Activated naive CD8-positive, alpha-beta T cell treated with anti-CD3 and anti-CD28 coated beads, Interleukin-2, amount 50 U/mL, for 24 hours (primary cell): ENCODE data around the gene ICE1.
"Not testable (repeated sequence)": the region's sequence is repeated elsewhere in the genome, so short reads cannot be mapped to it uniquely, and the experiment has no call there.

ENCODE experiments used
- ATAC-seq: fragments of 150-1000 bp; cut with Tn5 transposase; one replicate; pipeline ENCODE4 v1.10.0; 2021
- DNase-seq: peaks from one replicate; pipeline ENCODE4 v3.0.0; 2021
- H3K27ac Mint-ChIP-seq: one replicate; pipeline ENCODE4 v1.8.0; 2021; ENCODE audit warnings: mild to moderate bottlenecking, mixed read lengths
- H3K27me3 Mint-ChIP-seq: one replicate; pipeline ENCODE4 v1.8.0; 2021; ENCODE audit warnings: mixed read lengths
- H3K36me3 Mint-ChIP-seq: one replicate; pipeline ENCODE4 v1.8.0; 2021; ENCODE audit warnings: low read depth, mixed read lengths
- H3K4me1 Mint-ChIP-seq: one replicate; pipeline ENCODE4 v1.8.0; 2021; ENCODE audit warnings: mixed read lengths
- H3K4me3 Mint-ChIP-seq: one replicate; pipeline ENCODE4 v1.8.0; 2021; ENCODE audit warnings: mild to moderate bottlenecking, moderate library complexity, mixed read lengths
- H3K9me3 Mint-ChIP-seq: one replicate; pipeline ENCODE4 v1.8.0; 2021; ENCODE audit warnings: mixed read lengths

ICE1 gene

GRCh38 chr5:5451863-5452262, 29.4 kb downstream of the ICE1 start:
- no peak for ATAC-seq
- no peak overlapping the region for H3K4me3 Mint-ChIP-seq
- H3K27me3 Mint-ChIP-seq = no peaks in the 10 kb centered on the region
- H3K27ac Mint-ChIP-seq = no peak overlapping the region
- H3K9me3 Mint-ChIP-seq = no peaks in the 10 kb centered on the region
- no peak for DNase-seq
- peaks cover 48% of the 10 kb centered on the region for H3K36me3 Mint-ChIP-seq
- no peaks in the 10 kb centered on the region for H3K4me1 Mint-ChIP-seq

GRCh38 chr5:5453131-5453530, 30.7 kb downstream of the ICE1 start:
- no peak for DNase-seq
- Mint-ChIP-seq H3K9me3 (no peaks in the 10 kb centered on the region), H3K27me3 (no peaks in the 10 kb centered on the region), H3K36me3 (peaks cover 52% of the 10 kb centered on the region), H3K4me3 (no peak overlapping the region), H3K4me1 (no peaks in the 10 kb centered on the region), H3K27ac (no peak overlapping the region)
- ATAC-seq = no peak

DNA sequence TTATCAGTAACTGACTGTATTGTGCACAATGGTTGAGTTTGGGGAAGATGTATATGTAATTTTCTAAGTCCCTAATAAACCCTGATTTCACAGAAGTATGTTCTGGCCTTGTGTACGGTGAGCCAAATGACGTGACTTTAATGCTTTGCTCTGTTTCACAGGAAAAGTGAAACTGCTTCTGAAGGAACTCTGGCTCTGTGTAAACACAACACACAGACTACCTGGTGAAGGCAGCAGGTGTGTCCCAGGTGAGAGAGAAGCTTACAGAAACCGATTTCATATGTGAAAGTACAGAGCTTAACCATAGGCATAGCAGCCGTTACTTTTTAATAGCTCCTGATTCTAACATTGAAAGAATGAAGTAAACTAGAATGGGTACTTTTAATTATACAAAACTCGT, 31.9 kb downstream of the ICE1 start:
- ATAC-seq (no peak), DNase-seq (no peak)
- peaks cover 55% of the 10 kb centered on the region for H3K36me3 Mint-ChIP-seq
- H3K27ac Mint-ChIP-seq = no peak overlapping the region
- no peaks in the 10 kb centered on the region for H3K9me3 Mint-ChIP-seq
- no peaks in the 10 kb centered on the region for H3K4me1 Mint-ChIP-seq
- H3K4me3 Mint-ChIP-seq = no peak overlapping the region
- H3K27me3 Mint-ChIP-seq = no peaks in the 10 kb centered on the region

- Mint-ChIP-seq H3K9me3 (no peaks in the 10 kb centered on the region), H3K4me3 (no peak overlapping the region), H3K4me1 (no peaks in the 10 kb centered on the region), H3K27ac (no peak overlapping the region), H3K36me3 (peaks cover 61% of the 10 kb centered on the region), H3K27me3 (no peaks in the 10 kb centered on the region)
- ATAC-seq (no peak), DNase-seq (no peak)
Observed at GRCh38 chr5:5456858-5457257, 34.4 kb downstream of the ICE1 start.

DNA sequence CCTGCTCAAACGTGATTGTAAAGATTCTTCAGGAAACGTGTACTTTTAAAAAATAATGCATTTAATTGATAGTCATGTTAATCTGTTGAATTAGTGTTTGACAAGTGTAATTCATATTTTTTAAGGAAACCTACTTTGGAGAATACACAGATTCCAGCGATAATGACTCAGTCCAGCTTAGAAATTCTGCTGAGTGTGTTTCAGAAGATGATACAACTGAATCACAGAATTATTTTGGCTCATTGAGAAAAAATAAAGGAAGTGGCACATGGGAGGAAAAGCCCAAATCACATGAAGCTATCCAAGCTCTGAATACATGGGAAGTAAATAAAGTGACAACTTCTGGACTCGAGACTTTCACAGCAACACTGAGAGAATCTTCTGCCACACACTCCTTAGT, 37.8 kb downstream of the ICE1 start:
- no peaks in the 10 kb centered on the region for H3K27me3 Mint-ChIP-seq
- no peak for DNase-seq
- no peak overlapping the region for H3K27ac Mint-ChIP-seq
- no peak for ATAC-seq
- H3K4me1 Mint-ChIP-seq = no peaks in the 10 kb centered on the region
- H3K9me3 Mint-ChIP-seq = no peaks in the 10 kb centered on the region
- peaks cover 81% of the 10 kb centered on the region for H3K36me3 Mint-ChIP-seq
- H3K4me3 Mint-ChIP-seq = no peak overlapping the region

GRCh38 chr5:5461012-5461411, 38.5 kb downstream of the ICE1 start:
- Mint-ChIP-seq H3K4me1 (no peaks in the 10 kb centered on the region), H3K27me3 (no peaks in the 10 kb centered on the region), H3K27ac (no peak overlapping the region), H3K36me3 (peaks cover 76% of the 10 kb centered on the region), H3K9me3 (no peaks in the 10 kb centered on the region), H3K4me3 (no peak overlapping the region)
- ATAC-seq = no peak
- no peak for DNase-seq

GRCh38 chr5:5464036-5464715, 41.7 kb downstream of the ICE1 start:
- Mint-ChIP-seq H3K9me3 (no peaks in the 10 kb centered on the region), H3K4me3 (no peak overlapping the region), H3K27ac (no peak overlapping the region), H3K27me3 (no peaks in the 10 kb centered on the region), H3K36me3 (peaks cover 67% of the 10 kb centered on the region), H3K4me1 (no peaks in the 10 kb centered on the region)
- no peak for ATAC-seq
- no peak for DNase-seq

DNA sequence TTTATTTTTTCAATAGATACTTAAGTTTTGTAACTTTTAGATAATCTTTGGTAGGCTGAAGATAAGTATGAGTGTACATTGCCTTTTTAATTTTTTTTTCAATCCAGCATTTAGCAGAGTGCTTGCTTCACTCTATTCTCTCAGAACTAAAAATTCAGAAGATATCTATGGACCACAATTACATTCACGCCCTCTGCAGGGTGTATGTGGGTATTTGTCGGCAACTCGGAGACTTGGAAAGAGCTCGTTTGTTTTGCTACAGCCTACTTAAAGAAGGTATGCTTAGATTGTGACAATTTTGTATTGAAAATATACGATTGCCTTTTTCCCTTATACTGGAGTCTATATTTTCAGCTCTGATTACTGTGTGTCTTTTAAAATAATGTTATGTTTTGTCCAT, 43.8 kb downstream of the ICE1 start:
- Mint-ChIP-seq H3K9me3 (no peaks in the 10 kb centered on the region), H3K36me3 (peaks cover 49% of the 10 kb centered on the region), H3K27ac (no peak overlapping the region), H3K4me3 (no peak overlapping the region), H3K4me1 (no peaks in the 10 kb centered on the region), H3K27me3 (no peaks in the 10 kb centered on the region)
- DNase-seq (no peak), ATAC-seq (no peak)

DNA sequence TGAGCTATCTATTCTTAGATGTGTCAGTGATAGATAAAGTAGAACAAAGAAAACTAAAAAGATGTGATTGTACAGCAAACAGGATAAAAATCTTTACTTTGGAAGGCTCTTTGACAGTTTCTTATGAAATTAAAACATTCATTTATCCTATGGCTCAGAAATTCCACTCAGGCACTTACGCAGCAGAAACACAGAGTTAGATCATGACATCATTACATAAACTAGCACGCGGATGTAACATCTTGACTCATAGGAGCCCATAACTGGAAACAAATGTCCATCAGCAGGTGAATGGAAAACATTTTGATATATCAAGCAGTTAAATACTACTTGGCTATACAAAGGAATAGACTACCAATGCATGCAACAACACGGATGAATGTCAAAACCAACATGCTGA, 45.3 kb downstream of the ICE1 start:
- H3K27me3 Mint-ChIP-seq = no peaks in the 10 kb centered on the region
- H3K4me1 Mint-ChIP-seq = no peaks in the 10 kb centered on the region
- peaks cover 34% of the 10 kb centered on the region for H3K36me3 Mint-ChIP-seq

GRCh38 chr5:5470933-5471332, 48.5 kb downstream of the ICE1 start:
- Mint-ChIP-seq H3K4me3 (no peak overlapping the region), H3K36me3 (peaks cover 38% of the 10 kb centered on the region), H3K27ac (no peak overlapping the region), H3K9me3 (no peaks in the 10 kb centered on the region), H3K4me1 (no peaks in the 10 kb centered on the region), H3K27me3 (no peaks in the 10 kb centered on the region)
- DNase-seq (no peak), ATAC-seq (no peak)

More for the DNA sequence above, 45.3 kb downstream of the ICE1 start:
- Mint-ChIP-seq H3K4me3 (no peak overlapping the region), H3K9me3 (no peaks in the 10 kb centered on the region), H3K27ac (no peak overlapping the region)
- DNase-seq (no peak), ATAC-seq (no peak)

- no peaks in the 10 kb centered on the region for H3K4me1 Mint-ChIP-seq
- no peak for DNase-seq
- H3K4me3 Mint-ChIP-seq = no peak overlapping the region
- H3K9me3 Mint-ChIP-seq = peaks cover 5% of the 10 kb centered on the region
- no peaks in the 10 kb centered on the region for H3K27me3 Mint-ChIP-seq
- ATAC-seq = no peak
- H3K36me3 Mint-ChIP-seq = peaks cover 44% of the 10 kb centered on the region
- H3K27ac Mint-ChIP-seq = no peak overlapping the region
Observed at GRCh38 chr5:5473226-5473625, 50.7 kb downstream of the ICE1 start.

DNA sequence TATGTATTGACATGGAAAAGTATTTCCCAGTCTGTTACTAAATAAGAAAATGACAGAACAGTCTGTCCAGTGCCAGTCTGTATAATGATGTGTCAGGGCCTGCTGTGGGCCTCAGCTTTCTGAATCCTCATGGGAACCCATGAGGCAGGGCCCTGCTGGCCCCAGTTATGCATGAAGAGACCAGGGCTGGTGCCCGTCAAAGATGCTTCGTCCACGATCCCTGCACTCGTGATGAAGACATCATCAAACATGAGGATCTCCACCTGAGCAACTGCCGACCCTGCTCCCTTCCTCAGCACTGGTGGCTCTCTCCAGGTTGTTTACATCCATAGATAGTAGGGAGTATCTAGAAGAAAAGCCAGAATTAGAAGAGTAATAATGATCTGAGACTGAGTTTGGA, 52.5 kb downstream of the ICE1 start:
- DNase-seq (no peak), ATAC-seq (no peak)
- H3K27me3 Mint-ChIP-seq = no peaks in the 10 kb centered on the region
- peaks cover 9% of the 10 kb centered on the region for H3K4me1 Mint-ChIP-seq
- H3K27ac Mint-ChIP-seq = no peak overlapping the region
- peaks cover 12% of the 10 kb centered on the region for H3K9me3 Mint-ChIP-seq
- H3K4me3 Mint-ChIP-seq = no peak overlapping the region
- peaks cover 60% of the 10 kb centered on the region for H3K36me3 Mint-ChIP-seq

DNA sequence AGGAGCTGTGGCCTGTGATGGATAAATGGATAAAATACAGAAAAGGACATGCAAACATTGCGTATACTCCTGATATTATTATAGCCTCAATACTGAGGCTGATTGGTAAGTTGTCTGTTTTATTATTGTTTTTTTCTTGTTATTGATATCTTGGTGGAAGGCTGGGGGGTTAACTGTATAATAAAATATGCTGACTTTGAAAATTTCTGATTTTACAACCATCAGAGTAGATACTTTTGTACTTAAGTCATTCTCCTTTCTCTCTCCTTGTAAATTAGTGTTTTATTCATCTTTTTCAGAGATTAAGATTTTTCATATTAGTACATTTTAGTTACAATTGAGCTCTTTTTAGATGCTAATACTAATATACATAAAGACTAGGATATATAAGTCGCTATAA, 53.5 kb downstream of the ICE1 start:
- ATAC-seq = no peak
- no peak overlapping the region for H3K4me3 Mint-ChIP-seq
- DNase-seq = no peak
- H3K27ac Mint-ChIP-seq = no peak overlapping the region
- peaks cover 12% of the 10 kb centered on the region for H3K9me3 Mint-ChIP-seq
- peaks cover 62% of the 10 kb centered on the region for H3K36me3 Mint-ChIP-seq
- no peaks in the 10 kb centered on the region for H3K27me3 Mint-ChIP-seq
- H3K4me1 Mint-ChIP-seq = peaks cover 17% of the 10 kb centered on the region

- ATAC-seq, H3K27ac Mint-ChIP-seq: not testable (repeated sequence)
- peaks cover 57% of the 10 kb centered on the region for H3K36me3 Mint-ChIP-seq
Observed at GRCh38 chr5:5479578-5479977, 57.1 kb downstream of the ICE1 start.

DNA sequence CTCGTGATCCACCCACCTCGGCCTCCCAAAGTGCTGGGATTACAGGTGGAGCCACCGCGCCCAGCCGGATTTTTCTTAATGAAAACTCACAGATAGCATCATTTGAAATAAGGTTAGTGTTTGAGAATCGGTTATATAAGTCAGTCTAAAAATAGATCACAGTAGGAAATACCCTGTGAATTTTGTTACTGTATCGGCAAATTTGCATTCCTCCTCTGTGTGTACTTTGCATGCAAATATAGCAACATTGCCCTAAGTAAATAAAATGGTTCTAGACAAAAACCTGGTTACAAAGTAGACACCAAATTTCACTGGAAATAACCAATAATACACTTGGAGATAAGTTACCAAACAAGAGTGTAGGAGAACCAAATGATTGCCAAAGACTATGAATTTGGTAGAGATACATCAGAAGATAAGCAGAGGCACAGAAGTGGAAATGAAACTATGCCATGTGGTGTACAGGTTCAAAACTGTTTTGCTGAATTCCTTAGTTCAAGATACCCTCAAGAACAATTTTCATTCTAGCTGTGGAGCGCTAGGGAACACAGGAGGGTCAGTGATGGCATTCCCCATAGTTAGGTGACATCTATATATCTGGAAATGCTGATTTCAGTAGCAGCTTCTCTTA, 58.1 kb downstream of the ICE1 start:
- H3K27ac Mint-ChIP-seq = peak overlapping the region; percentile 65
- DNase-seq (no peak), ATAC-seq (no peak)
- H3K27me3 Mint-ChIP-seq = no peaks in the 10 kb centered on the region
- no peak overlapping the region for H3K4me3 Mint-ChIP-seq
- peaks cover 12% of the 10 kb centered on the region for H3K9me3 Mint-ChIP-seq
- peaks cover 47% of the 10 kb centered on the region for H3K36me3 Mint-ChIP-seq
- peaks cover 22% of the 10 kb centered on the region for H3K4me1 Mint-ChIP-seq

More at GRCh38 chr5:5479578-5479977, 57.1 kb downstream of the ICE1 start:
- not testable (repeated sequence) for H3K27me3 Mint-ChIP-seq, DNase-seq, H3K4me3 Mint-ChIP-seq
- Mint-ChIP-seq H3K4me1 (peaks cover 22% of the 10 kb centered on the region), H3K9me3 (peaks cover 12% of the 10 kb centered on the region)
